ENCODE results near the gene RENBP. TPM values are rescaled to one million over a fixed set of nuclear protein-coding genes. Genes with fewer than 3 reads are reported as not detected.

The RENBP gene
- total and polyA plus RNA-seq, 2 of the 13 experiments (the other 11 are each of a cell fraction or from before 2014, with no cell fraction given): 1.4 to 2.6 TPM

DNA sequence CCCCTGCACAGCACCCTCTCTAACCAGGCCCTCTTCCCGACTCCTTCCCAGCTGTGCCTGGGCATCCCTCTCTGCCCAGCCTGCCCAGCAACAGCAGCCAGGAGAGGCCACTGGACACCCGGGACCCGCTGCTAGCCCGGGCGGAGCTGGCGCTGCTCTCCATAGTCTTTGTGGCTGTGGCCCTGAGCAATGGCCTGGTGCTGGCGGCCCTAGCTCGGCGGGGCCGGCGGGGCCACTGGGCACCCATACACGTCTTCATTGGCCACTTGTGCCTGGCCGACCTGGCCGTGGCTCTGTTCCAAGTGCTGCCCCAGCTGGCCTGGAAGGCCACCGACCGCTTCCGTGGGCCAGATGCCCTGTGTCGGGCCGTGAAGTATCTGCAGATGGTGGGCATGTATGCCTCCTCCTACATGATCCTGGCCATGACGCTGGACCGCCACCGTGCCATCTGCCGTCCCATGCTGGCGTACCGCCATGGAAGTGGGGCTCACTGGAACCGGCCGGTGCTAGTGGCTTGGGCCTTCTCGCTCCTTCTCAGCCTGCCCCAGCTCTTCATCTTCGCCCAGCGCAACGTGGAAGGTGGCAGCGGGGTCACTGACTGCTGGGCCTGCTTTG, 38.9 kb downstream of the RENBP start (continued):
- no peak for TF ChIP-seq ZBTB49 (CRISPR knock-in tag; IDR thresholded peaks at IDR 0.05; ENCODE audit: borderline replicate concordance)
- TF ChIP-seq, protein P1, sequence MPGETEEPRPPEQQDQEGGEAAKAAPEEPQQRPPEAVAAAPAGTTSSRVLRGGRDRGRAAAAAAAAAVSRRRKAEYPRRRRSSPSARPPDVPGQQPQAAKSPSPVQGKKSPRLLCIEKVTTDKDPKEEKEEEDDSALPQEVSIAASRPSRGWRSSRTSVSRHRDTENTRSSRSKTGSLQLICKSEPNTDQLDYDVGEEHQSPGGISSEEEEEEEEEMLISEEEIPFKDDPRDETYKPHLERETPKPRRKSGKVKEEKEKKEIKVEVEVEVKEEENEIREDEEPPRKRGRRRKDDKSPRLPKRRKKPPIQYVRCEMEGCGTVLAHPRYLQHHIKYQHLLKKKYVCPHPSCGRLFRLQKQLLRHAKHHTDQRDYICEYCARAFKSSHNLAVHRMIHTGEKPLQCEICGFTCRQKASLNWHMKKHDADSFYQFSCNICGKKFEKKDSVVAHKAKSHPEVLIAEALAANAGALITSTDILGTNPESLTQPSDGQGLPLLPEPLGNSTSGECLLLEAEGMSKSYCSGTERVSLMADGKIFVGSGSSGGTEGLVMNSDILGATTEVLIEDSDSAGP (CRISPR knock-in tag; IDR thresholded peaks at IDR 0.05; ENCODE audit: borderline replicate concordance): no peak
- no peak for TF ChIP-seq HNF4G (IDR thresholded peaks at IDR 0.05; ENCODE audit: borderline replicate concordance, low read depth, low read length)
- no peak for TF ChIP-seq HNF4G (CRISPR knock-in tag; IDR thresholded peaks at IDR 0.05; ENCODE audit: borderline replicate concordance, low read depth)

DNA sequence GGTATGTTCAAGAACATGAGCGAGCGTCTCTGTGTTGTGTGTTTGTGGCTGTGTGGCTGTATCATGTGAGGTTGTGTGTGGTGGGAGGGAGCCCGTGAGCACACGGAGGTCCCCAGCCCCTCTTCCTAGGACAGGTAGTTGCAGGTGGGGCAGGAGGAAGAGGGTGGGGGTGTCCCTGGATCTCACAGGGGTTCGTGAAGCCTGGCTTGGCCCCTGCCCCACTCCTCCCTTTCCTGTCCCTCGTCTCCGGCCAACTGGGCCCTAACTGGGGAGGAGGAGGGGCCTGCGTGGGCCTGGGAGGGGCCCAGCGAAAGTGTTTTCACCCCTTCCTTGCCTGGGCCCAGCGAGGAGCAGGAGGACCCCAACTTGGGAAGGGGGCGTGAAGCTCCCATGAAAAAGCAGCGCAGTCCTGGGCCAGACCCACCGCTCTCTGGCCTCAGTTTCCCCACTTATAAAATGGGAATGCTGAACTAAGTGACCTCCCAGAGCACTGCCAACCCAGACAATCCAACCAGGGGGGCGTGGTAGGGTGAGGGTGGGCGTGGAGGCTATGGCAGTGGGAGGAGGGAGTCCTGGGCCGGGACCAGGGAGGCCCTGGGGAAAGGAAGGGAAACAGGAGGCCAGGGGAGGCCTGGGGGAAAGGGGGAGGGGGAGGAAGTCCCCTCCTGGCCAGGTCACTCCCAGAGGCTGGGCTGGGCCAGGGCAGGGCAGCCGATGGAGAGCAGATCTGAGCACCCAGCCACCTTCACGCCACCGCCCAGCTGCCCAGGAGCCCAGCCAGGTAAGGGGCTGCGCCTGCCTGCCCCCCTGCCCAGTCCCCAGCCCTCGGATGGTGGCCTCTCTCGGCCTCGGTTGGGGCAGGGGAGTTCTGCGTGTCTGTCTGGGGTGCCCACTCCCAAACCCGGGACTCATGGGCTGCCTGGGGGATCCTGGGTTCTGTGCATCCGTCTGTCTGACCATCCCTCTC, 40.2 kb downstream of the RENBP start, which contains the start of gene AVPR2:
Gene AVPR2 (plus strand): TSS at position 683 of the 967 bp plus-strand sequence. CDS start 473 bp downstream, outside the sequence.
- H3K36me3 ChIP-seq (replicated peaks in 1 of 2; ENCODE audit: control insufficient read depth in 1 of 2, insufficient read depth in 2 of 2, low read length in 2 of 2): no peaks in the 10 kb centered on the region
- FAIRE-seq: no peak
- no peak within 1 kb of the TSS for H2AFZ ChIP-seq (ENCODE audit: low read length)
- in situ Hi-C loops (cut with HindIII; ENCODE audit: extremely low pct_ligation_motif_present, low pct_unique_long_range_greater_than_20kb) (no loop called here), intact Hi-C loops (cut with micrococcal nuclease; ENCODE audit: unreplicated experiment) (no loop called here)
- no peak within 1 kb of the TSS for H3K27ac ChIP-seq (ENCODE audit: extremely low read length, insufficient read depth, low read length)
- no peaks in the 10 kb centered on the region for H4K20me1 ChIP-seq (ENCODE audit: insufficient read depth, low read length)
- H3K27me3 ChIP-seq (ENCODE audit: control insufficient read depth in 1 of 2, insufficient read depth in 2 of 2, low read length in 2 of 2): peaks cover 2 to 11% of the 10 kb centered on the region in 2 experiments; a peak in 2 of 5 replicates
- H3K4me1 ChIP-seq (ENCODE audit: insufficient read depth, low read length): no peaks in the 10 kb centered on the region
- no TSS peak for BruUV-seq (replicated peaks)
- CTCF ChIA-PET (ENCODE audit: low intra/inter-chr PET ratio, low total read pairs): no interaction called here
- no peak within 1 kb of the TSS for H3K4me2 ChIP-seq (ENCODE audit: low read depth, low read length)
- no peak within 1 kb of the TSS for H3K9ac ChIP-seq (ENCODE audit: insufficient read depth, low read depth, low read length)
- WGBS (ENCODE audit: low lambda C conversion rate): 0% methylated on average over 3 of the region's 26 CpGs
- no peaks in the 10 kb centered on the region for H3K79me2 ChIP-seq (ENCODE audit: insufficient read depth, low read length)
- ATAC-seq: no peak
- POLR2A ChIA-PET: no interaction called here
- no peak for DNase-seq (ENCODE audit: low spot score)
- H3K4me3 ChIP-seq (replicated peaks in 1 of 3; ENCODE audit: insufficient read depth in 1 of 3, low read depth in 2 of 3, low read length in 3 of 3): no peak within 1 kb of the TSS
- no peaks in the 10 kb centered on the region for H3K9me3 ChIP-seq (ENCODE audit: low read length)
- TF ChIP-seq ZBTB1 (CRISPR knock-in tag; IDR thresholded peaks at IDR 0.05; ENCODE audit: borderline replicate concordance) (no peak), CCDC6 (CRISPR knock-in tag; IDR thresholded peaks at IDR 0.05) (no peak), ZNF7 (CRISPR knock-in tag; IDR thresholded peaks at IDR 0.05) (no peak), NCOR1 (IDR thresholded peaks at IDR 0.05; ENCODE audit: borderline replicate concordance, low read length) (no peak), MAFF (IDR thresholded peaks at IDR 0.05; ENCODE audit: low read depth, low read length) (no peak), AFF4 (CRISPR knock-in tag; IDR thresholded peaks at IDR 0.05) (no peak), HNRNPUL1 (IDR thresholded peaks at IDR 0.05; ENCODE audit: low read depth, low read length) (no peak)

Measured in HepG2 (cell line).